Loucy (cell line): ENCODE results near the gene MTMR2.

Experiments used
- EZH2phosphoT487 ChIP-seq: fragments of 200-600 bp; IDR thresholded peaks from 2 replicates; pipeline ENCODE4 v1.6.1; 2018; ENCODE audit warnings: antibody characterized with exemption, mild to moderate bottlenecking, moderate library complexity, borderline replicate concordance
- TF ChIP-seq, protein P1 (sequence below): fragments of 200-600 bp; sonication (generic); conservative IDR thresholded peaks from 2 replicates; pipeline ENCODE4 v1.5.1; 2014; ENCODE audit warnings: mild to moderate bottlenecking, antibody characterized with exemption, low read length

DNA sequence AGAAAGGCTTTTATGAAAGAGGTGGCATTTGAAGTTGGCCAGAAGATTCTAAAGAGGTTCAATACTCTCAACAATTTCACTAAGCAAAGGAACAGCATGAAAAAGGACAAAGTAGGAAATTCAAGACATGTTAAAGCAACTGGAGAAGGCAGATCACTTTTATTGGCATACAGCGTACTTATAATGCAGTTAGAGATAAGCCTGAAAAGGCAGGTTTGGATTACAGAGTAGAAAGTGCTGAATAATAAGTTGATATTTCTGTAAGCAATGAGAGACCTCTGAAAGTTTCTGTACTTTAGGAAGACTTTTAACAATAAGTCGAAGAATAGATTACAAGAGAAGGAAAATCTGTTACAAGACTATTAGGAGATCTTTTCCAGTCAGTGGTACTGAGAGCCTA, 25.1 kb downstream of the MTMR2 start:
- TF ChIP-seq, protein P1, sequence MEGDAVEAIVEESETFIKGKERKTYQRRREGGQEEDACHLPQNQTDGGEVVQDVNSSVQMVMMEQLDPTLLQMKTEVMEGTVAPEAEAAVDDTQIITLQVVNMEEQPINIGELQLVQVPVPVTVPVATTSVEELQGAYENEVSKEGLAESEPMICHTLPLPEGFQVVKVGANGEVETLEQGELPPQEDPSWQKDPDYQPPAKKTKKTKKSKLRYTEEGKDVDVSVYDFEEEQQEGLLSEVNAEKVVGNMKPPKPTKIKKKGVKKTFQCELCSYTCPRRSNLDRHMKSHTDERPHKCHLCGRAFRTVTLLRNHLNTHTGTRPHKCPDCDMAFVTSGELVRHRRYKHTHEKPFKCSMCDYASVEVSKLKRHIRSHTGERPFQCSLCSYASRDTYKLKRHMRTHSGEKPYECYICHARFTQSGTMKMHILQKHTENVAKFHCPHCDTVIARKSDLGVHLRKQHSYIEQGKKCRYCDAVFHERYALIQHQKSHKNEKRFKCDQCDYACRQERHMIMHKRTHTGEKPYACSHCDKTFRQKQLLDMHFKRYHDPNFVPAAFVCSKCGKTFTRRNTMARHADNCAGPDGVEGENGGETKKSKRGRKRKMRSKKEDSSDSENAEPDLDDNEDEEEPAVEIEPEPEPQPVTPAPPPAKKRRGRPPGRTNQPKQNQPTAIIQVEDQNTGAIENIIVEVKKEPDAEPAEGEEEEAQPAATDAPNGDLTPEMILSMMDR: no peak
- no peak for TF ChIP-seq EZH2phosphoT487
